OCI-LY7 (cell line): ENCODE measurements around the gene ERLIN1. TPM values are rescaled to one million over a fixed set of nuclear protein-coding genes. Genes with fewer than 3 reads are reported as not detected.

Source experiments
- BruUV-seq: library from RNA; stranded (reverse); fragments of 400-500 nt; replicated peaks from 2 replicates; lab custom pipeline; 2021; lab: Mats Ljungman, UMichigan
- CTCF ChIA-PET: fragments of 300-600 bp; sonication (Branson Sonifier 250); formaldehyde crosslinking; loops from one replicate; lab custom pipeline; 2022; ENCODE audit warnings: antibody characterized with exemption; ENCODE audit not compliant: unreplicated experiment; lab: Charles Lee
- POLR2A ChIA-PET: fragments of 300-600 bp; sonication (Branson Sonifier 250); formaldehyde crosslinking; loops from one replicate; lab custom pipeline; 2022; ENCODE audit warnings: antibody characterized with exemption; lab: Charles Lee
- DNase-seq: peaks from one replicate; pipeline ENCODE4 v3.0.0-alpha.2; 2015; ENCODE audit warnings: low spot score
- H2AFZ ChIP-seq: fragments of 200-600 bp; sonication (generic), shearing (Covaris generic); 2 replicates; pipeline ENCODE4 v1.6.1; 2014; ENCODE audit warnings: mild to moderate bottlenecking, antibody characterized with exemption, low read length, moderate library complexity
- H3K27ac ChIP-seq: fragments of 200-600 bp; sonication (generic); 2 replicates; pipeline ENCODE4 v1.5.1; 2014; ENCODE audit warnings: mixed run types, low read depth, mild to moderate bottlenecking, moderate library complexity, low read length, inconsistent platforms; ENCODE audit not compliant: poor library complexity, severe bottlenecking
- H3K36me3 ChIP-seq: fragments of 200-600 bp; sonication (generic); 2 replicates; pipeline ENCODE4 v1.6.1; 2014; ENCODE audit warnings: mild to moderate bottlenecking, antibody characterized with exemption, low read length, moderate library complexity, mixed read lengths; ENCODE audit not compliant: insufficient read depth
- H3K4me1 ChIP-seq: fragments of 200-600 bp; sonication (generic); 2 replicates; pipeline ENCODE4 v1.5.1; 2014; ENCODE audit warnings: mild to moderate bottlenecking, low read length; ENCODE audit not compliant: insufficient read depth, poor library complexity, severe bottlenecking
- H3K4me2 ChIP-seq: fragments of 200-600 bp; sonication (generic); 2 replicates; pipeline ENCODE4 v1.6.1; 2014; ENCODE audit warnings: mild to moderate bottlenecking, low read length
- H3K4me3 ChIP-seq: fragments of 200-600 bp; sonication (generic); 2 replicates; pipeline ENCODE4 v1.5.1; 2014; ENCODE audit warnings: mild to moderate bottlenecking, low read depth, low read length; ENCODE audit not compliant: poor library complexity, severe bottlenecking
- H3K79me2 ChIP-seq: fragments of 200-600 bp; sonication (generic); 2 replicates; pipeline ENCODE4 v1.6.1; 2016; ENCODE audit warnings: low read depth, mild to moderate bottlenecking, low read length, moderate library complexity, mixed read lengths; ENCODE audit not compliant: insufficient read depth
- H3K9me2 ChIP-seq: fragments of 200-600 bp; sonication (generic); 2 replicates; pipeline ENCODE4 v1.6.1; 2016; ENCODE audit warnings: mild to moderate bottlenecking, low read length, mixed read lengths; ENCODE audit not compliant: insufficient read depth
- H3K9me3 ChIP-seq: fragments of 200-600 bp; sonication (generic); 2 replicates; pipeline ENCODE4 v1.6.1; 2014; ENCODE audit warnings: mild to moderate bottlenecking, mixed run types, low read length, mixed read lengths
- H4K20me1 ChIP-seq: fragments of 200-600 bp; sonication (generic); 2 replicates; pipeline ENCODE4 v1.6.1; 2014; ENCODE audit warnings: mild to moderate bottlenecking, antibody characterized with exemption, low read length, moderate library complexity, mixed read lengths; ENCODE audit not compliant: insufficient read depth
- EZH2phosphoT487 ChIP-seq: fragments of 200-600 bp; sonication (generic); IDR thresholded peaks from 2 replicates; pipeline ENCODE4 v1.6.1; 2018; ENCODE audit warnings: low read depth, borderline replicate concordance, mild to moderate bottlenecking, mixed run types, antibody characterized with exemption, low read length, moderate library complexity, mixed read lengths
- intact Hi-C: fragments of 100-400 bp; cut with micrococcal nuclease; formaldehyde crosslinking; loops from one replicate; pipeline ENCODE4 v1.10.0; 2022; ENCODE audit not compliant: unreplicated experiment
- total RNA-seq, 2 experiments: library from RNA; depleted of rRNA in 1 of 2; stranded (reverse); fragments of >200 nt in 1 of 2; shearing (Covaris generic) in 1 of 2; gene quantifications; 2 replicates each; pipeline ENCODE4 v1.2.3, GENCODE V29; 2014 to 2022
- TF ChIP-seq, protein P1 (sequence below): fragments of 200-600 bp; sonication (generic); conservative IDR thresholded peaks from 2 replicates; pipeline ENCODE4 v1.5.1; 2014; ENCODE audit warnings: mild to moderate bottlenecking, antibody characterized with exemption, low read length, moderate library complexity, mixed read lengths

The ERLIN1 gene
- total RNA-seq, 2 experiments from 2014 or later: 24.1 to 26.7 TPM

GRCh38 chr10:100167553-100168312 is 18.1 kb downstream of the ERLIN1 start:
- no peaks in the 10 kb centered on the region for H3K9me2 ChIP-seq
- peaks cover 94% of the 10 kb centered on the region for H3K36me3 ChIP-seq
- no peak overlapping the region for H2AFZ ChIP-seq
- POLR2A ChIA-PET: interaction anchor here (0.7 to 1.0 kb wide), 2 partner anchors 8 to 16 kb away, joined by 3 read pairs; no protein-coding TSS in a partner anchor
- CTCF ChIA-PET: no interaction called here
- H3K4me3 ChIP-seq: no peak overlapping the region
- no peaks in the 10 kb centered on the region for H4K20me1 ChIP-seq
- BruUV-seq: no TSS peak
- no peak overlapping the region for H3K27ac ChIP-seq
- DNase-seq: no peak
- no peaks in the 10 kb centered on the region for H3K4me1 ChIP-seq
- TF ChIP-seq, protein P1, sequence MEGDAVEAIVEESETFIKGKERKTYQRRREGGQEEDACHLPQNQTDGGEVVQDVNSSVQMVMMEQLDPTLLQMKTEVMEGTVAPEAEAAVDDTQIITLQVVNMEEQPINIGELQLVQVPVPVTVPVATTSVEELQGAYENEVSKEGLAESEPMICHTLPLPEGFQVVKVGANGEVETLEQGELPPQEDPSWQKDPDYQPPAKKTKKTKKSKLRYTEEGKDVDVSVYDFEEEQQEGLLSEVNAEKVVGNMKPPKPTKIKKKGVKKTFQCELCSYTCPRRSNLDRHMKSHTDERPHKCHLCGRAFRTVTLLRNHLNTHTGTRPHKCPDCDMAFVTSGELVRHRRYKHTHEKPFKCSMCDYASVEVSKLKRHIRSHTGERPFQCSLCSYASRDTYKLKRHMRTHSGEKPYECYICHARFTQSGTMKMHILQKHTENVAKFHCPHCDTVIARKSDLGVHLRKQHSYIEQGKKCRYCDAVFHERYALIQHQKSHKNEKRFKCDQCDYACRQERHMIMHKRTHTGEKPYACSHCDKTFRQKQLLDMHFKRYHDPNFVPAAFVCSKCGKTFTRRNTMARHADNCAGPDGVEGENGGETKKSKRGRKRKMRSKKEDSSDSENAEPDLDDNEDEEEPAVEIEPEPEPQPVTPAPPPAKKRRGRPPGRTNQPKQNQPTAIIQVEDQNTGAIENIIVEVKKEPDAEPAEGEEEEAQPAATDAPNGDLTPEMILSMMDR: no peak
- TF ChIP-seq EZH2phosphoT487: no peak
- 0 out of 2 replicates have a peak, but pooled peaks cover 6% of the 10 kb centered on the region for H3K9me3 ChIP-seq
- H3K4me2 ChIP-seq: no peak overlapping the region
- H3K79me2 ChIP-seq: peaks cover 12% of the 10 kb centered on the region; the same call in 1 of the 2 replicates
- intact Hi-C loops: no loop called here

DNA sequence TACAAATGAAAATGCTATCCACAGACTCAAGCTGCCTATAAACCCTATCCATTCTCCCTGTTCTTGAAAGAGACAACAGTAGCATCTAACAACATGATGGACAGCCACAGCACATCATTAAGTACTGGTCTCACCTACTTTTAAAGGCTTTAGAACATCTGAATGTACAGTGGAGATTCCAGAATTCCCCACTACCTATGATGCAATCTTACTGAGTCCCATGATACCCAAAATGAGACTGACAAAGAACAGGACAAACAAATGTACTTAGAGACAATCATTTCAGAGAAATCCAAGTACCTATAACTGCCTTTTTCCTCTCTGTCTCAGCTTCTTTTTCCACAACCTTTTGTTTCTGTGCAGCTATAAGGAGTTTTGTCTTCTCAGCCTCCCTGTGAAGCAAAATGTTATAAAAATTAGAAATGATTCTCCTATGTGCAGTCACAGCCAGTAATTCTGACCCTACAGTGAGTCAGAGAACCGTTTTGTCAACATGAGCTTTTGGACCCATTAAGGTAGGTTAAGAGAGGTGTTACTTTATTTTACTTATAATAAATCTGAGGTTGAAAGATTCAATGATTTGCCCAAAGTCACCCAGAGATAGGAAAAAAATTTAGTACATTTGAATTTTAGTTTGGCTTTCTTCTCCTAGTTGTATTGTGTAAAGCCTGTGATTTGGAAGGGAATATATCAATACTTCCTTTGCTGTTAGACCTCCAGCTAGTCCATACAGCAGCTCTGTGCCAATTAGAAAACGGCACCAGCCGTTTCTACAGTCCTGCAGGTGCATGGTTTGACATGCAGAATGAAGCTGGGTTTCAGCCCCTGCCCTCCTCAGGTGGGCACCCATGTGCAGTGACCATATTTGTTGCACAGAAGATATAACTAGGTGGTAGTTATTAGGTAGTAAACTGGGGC is 21.9 kb downstream of the ERLIN1 start:
- intact Hi-C loops: no loop called here
- Histone ChIP-seq H3K79me2 (peaks cover 19% of the 10 kb centered on the region; the same call in 1 of the 2 replicates), H3K4me3 (no peak overlapping the region), H2AFZ (no peak overlapping the region), H3K27ac (no peak overlapping the region), H3K9me3 (0 out of 2 replicates have a peak, but pooled peaks cover 6% of the 10 kb centered on the region), H3K4me2 (no peak overlapping the region), H4K20me1 (no peaks in the 10 kb centered on the region), H3K9me2 (no peaks in the 10 kb centered on the region), H3K4me1 (no peaks in the 10 kb centered on the region), H3K36me3 (peaks cover 94% of the 10 kb centered on the region)
- BruUV-seq: no TSS peak
- no peak for DNase-seq
- ChIA-PET CTCF (interaction anchor here (0.6 to 0.7 kb wide), 2 partner anchors 9 to 432 kb away, joined by 3 read pairs; partner anchors contain the start of genes COX15 and CUTC), POLR2A (interaction anchor here (0.7 to 1.2 kb wide), 2 partner anchors 10 to 44 kb away, joined by 3 to 4 read pairs; no protein-coding TSS in a partner anchor)
- TF ChIP-seq EZH2phosphoT487: no peak
- TF ChIP-seq, protein P1: no peak
